Testis (tissue), 3 donors: Measurements from ENCODE around the gene CABCOCO1. TPM values are rescaled to one million over a fixed set of nuclear protein-coding genes. Genes with fewer than 3 reads are reported as not detected.

ENCODE experiments used
- DNase-seq: peaks from one replicate; pipeline ENCODE4 v3.0.0-alpha.2; 2019
- H3K27ac ChIP-seq, 2 donors: fragments of 200-600 bp; sonication (generic); one replicate each; pipeline ENCODE4 v1.5.1; 2019
- H3K27me3 ChIP-seq: fragments of 200-600 bp; sonication (generic); one replicate; pipeline ENCODE4 v1.5.1; 2019
- H3K36me3 ChIP-seq: fragments of 200-600 bp; sonication (generic); one replicate; pipeline ENCODE4 v1.5.1; 2017; ENCODE audit warnings: low read depth; ENCODE audit errors: missing control alignments
- H3K4me1 ChIP-seq: fragments of 200-600 bp; sonication (generic); one replicate; pipeline ENCODE4 v1.5.1; 2019
- H3K4me3 ChIP-seq, 2 donors: fragments of 200-600 bp; sonication (generic); one replicate each; pipeline ENCODE4 v1.5.1; 2017 to 2019
- H3K9me3 ChIP-seq: fragments of 200-600 bp; sonication (generic); one replicate; pipeline ENCODE4 v1.5.1; 2017
- POLR2A ChIP-seq: fragments of 450-650 bp; IDR thresholded peaks from one replicate; pipeline ENCODE4 v1.6.1; 2017; ENCODE audit warnings: antibody characterized with exemption, mild to moderate bottlenecking, moderate library complexity
- WGBS, 2 donors: methylation state at CpG; one replicate each; pipeline ENCODE4 v1.1.5; 2018; 5-methylcytosine and 5-hydroxymethylcytosine counted together
- intact Hi-C: fragments of 100-400 bp; cut with DNase I; formaldehyde crosslinking; loops from one replicate; pipeline ENCODE4 v1.15.1; 2023; ENCODE audit warnings: low total_unique reads
- polyA plus RNA-seq: library from polyadenylated mRNA; stranded (reverse); fragments of 350-450 nt; fragmentation: Illumina TruSeq; extraction: RNeasy Lipid Tissue Mini Kit (QIAGEN cat#74804); gene quantifications from one replicate; pipeline ENCODE4 v1.2.3, GENCODE V29; 2014; ENCODE audit warnings: low read depth, low replicate concordance; ENCODE audit not compliant: insufficient read depth
- total RNA-seq, 2 donors: library from RNA; depleted of rRNA; stranded (reverse); fragments of >200 nt; gene quantifications; one replicate each; pipeline ENCODE4 v1.2.3, GENCODE V29; 2016
- TF ChIP-seq, protein P1 (sequence below), 3 experiments: fragments of 450-650 bp in 2 of 3; fragments of 200-600 bp in 1 of 3; sonication (generic) in 1 of 3; IDR thresholded peaks; one replicate each; pipeline ENCODE4 v1.5.1; 2016 to 2019; ENCODE audit warnings: antibody characterized with exemption in 3 of 3, mild to moderate bottlenecking in 2 of 3, moderate library complexity in 1 of 3

Gene CABCOCO1
- total and polyA plus RNA-seq, 3 donors from 2014 or later, result 2.5 to 26.0 (median 10.2) TPM

DNA sequence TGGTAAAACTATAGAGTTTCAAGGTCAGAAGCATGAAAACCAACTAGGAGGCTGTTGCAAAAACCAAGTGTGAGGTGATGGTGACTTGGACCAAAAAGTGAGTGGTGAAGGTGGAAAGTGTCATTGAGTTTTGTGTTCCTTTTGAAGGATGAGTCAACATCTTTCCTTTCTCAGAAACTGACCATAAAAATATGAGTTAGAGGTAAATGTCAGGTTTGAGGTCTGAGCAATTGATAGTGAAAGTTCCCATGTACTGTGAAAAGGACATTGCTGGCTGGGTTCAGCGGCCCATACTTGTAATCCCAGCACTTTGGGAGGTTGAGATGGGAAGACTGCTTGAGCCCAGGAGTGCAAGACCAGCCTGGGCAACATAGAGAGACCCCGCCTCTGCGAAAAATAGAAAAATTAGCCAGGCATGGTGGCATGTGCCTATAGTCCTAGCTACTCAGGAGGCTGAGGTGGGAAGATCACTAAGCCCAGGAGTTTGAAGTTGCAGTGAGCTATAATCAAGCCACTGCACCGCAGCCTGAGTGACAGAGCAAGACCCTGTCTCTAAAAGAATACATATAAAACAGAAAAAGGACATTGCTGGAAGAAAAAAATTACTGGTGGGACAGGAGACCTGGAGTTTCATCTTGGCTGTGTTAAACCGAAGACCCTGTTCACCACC, 149.5 kb downstream of the CABCOCO1 start:
- 91 to 98% methylated on average over 5 of the region's 5 CpGs for WGBS, 2 donors

DNA sequence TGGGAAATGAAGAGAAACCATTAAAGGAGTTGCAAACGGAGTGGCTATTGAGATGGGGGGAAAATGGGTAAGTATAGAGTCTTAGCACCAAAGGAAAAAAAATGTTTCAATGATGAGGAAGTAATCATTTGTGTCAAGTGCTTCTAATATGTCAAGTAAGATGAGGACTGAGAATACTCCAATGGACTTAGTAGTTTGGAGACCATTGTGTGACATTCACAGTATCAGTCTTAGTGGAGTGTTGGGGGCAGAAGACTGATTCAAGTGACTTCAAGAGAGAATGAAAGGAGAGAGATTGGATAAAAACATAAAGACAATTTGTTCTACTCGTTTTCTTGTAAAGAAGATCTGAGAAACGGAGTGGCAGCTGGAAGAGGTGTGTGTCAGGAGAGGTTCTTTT, 150.2 kb downstream of the CABCOCO1 start:
- TF ChIP-seq POLR2A, result no peak
- Histone ChIP-seq H3K4me3 (no peak overlapping the region), H3K4me1 (no peaks in the 10 kb centered on the region), H3K27me3 (no peaks in the 10 kb centered on the region), H3K27ac (no peak overlapping the region), H3K36me3 (no peaks in the 10 kb centered on the region), H3K9me3 (no peaks in the 10 kb centered on the region)
- DNase-seq, result no peak
- intact Hi-C loops, result no loop called here
- WGBS, 2 donors, result 80 to 86% methylated on average over 3 of the region's 3 CpGs

More for the DNA sequence above, 149.5 kb downstream of the CABCOCO1 start:
- Histone ChIP-seq H3K27me3 (no peaks in the 10 kb centered on the region), H3K4me3 (no peak overlapping the region), H3K36me3 (no peaks in the 10 kb centered on the region), H3K27ac (no peak overlapping the region), H3K9me3 (no peaks in the 10 kb centered on the region), H3K4me1 (no peaks in the 10 kb centered on the region)
- no peak for DNase-seq
- intact Hi-C loops, result no loop called here
- no peak for TF ChIP-seq POLR2A
- TF ChIP-seq, protein P1, sequence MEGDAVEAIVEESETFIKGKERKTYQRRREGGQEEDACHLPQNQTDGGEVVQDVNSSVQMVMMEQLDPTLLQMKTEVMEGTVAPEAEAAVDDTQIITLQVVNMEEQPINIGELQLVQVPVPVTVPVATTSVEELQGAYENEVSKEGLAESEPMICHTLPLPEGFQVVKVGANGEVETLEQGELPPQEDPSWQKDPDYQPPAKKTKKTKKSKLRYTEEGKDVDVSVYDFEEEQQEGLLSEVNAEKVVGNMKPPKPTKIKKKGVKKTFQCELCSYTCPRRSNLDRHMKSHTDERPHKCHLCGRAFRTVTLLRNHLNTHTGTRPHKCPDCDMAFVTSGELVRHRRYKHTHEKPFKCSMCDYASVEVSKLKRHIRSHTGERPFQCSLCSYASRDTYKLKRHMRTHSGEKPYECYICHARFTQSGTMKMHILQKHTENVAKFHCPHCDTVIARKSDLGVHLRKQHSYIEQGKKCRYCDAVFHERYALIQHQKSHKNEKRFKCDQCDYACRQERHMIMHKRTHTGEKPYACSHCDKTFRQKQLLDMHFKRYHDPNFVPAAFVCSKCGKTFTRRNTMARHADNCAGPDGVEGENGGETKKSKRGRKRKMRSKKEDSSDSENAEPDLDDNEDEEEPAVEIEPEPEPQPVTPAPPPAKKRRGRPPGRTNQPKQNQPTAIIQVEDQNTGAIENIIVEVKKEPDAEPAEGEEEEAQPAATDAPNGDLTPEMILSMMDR (IDR thresholded peaks at IDR 0.05), result no peak

DNA sequence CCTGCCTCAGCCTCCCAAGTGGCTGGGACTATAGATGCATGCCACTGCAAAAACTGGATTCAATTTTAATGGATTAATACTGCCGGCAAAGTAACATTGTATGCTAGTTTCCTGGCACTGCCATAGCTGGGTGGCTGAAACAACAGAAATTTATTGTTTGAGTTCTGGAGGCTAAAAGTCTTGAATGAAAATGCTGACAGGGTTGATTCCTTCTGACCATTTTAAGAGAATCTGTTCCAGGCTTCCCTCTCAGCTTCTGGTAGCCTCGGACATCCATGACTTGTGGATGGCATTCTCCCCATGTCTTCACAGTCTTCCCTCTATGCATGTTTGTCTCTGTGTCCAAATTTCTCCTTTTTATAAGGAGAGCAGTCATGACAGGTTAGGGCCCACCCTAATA, 151.4 kb downstream of the CABCOCO1 start:
- intact Hi-C loops, result no loop called here
- 72 to 87% methylated on average over 2 of the region's 2 CpGs for WGBS, 2 donors

DNA sequence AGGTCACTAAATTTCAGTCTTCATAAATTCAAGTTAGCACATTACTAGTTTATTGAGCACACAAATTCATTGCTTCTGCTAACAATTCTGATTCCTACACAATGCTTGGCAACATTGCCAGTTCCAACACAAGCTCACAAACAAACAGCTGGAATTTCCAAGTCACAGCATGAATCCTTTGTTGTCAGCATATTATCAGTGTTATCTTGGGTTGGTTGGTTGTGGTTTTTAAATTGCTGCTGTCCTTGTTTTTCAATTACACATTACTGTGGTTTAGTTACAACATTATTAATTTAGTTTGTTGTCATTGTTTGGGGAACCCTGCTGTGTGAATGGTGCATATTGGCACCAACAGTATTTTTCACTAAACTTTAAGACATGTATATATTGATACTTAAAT, 152.8 kb downstream of the CABCOCO1 start:
- no peaks in the 10 kb centered on the region for H3K4me1 ChIP-seq
- no peaks in the 10 kb centered on the region for H3K36me3 ChIP-seq
- H3K27ac ChIP-seq, result no peak overlapping the region
- H3K27me3 ChIP-seq, result no peaks in the 10 kb centered on the region
- intact Hi-C loops, result no loop called here
- no peak for DNase-seq
- TF ChIP-seq, protein P1 (IDR thresholded peaks at IDR 0.05), result no peak
- no peak for TF ChIP-seq POLR2A
- no peaks in the 10 kb centered on the region for H3K9me3 ChIP-seq
- no peak overlapping the region for H3K4me3 ChIP-seq

More for the DNA sequence above, 151.4 kb downstream of the CABCOCO1 start:
- Histone ChIP-seq H3K4me1 (no peaks in the 10 kb centered on the region), H3K4me3 (no peak overlapping the region), H3K27ac (no peak overlapping the region), H3K9me3 (no peaks in the 10 kb centered on the region), H3K27me3 (no peaks in the 10 kb centered on the region), H3K36me3 (no peaks in the 10 kb centered on the region)
- TF ChIP-seq, protein P1 (IDR thresholded peaks at IDR 0.05), result no peak
- TF ChIP-seq POLR2A, result no peak
- DNase-seq, result no peak

Other genes starting within 250 kb of the CABCOCO1 start
- 10 to 100 TPM; 13.0 to 14.9 TPM for gene TMEM26, start 209.5 kb upstream of the CABCOCO1 start, total RNA-seq
- 13.6 TPM for gene TMEM26, start 209.5 kb upstream of the CABCOCO1 start, polyA plus RNA-seq
- gene ARID5B, start 238.8 kb downstream of the CABCOCO1 start, total RNA-seq, result 10 to 100 TPM; 52.1 to 73.6 TPM
- gene ARID5B, start 238.8 kb downstream of the CABCOCO1 start, polyA plus RNA-seq, result 14.3 TPM